Ovary (tissue), 3 donors: ENCODE results near the gene CHN1.

Experiments used
- EP300 ChIP-seq: sonication (generic); formaldehyde crosslinking; IDR thresholded peaks from one replicate; pipeline ENCODE4 v1.6.1; 2017; ENCODE audit warnings: antibody characterized with exemption
- POLR2A ChIP-seq: fragments of 450-650 bp; IDR thresholded peaks from one replicate; pipeline ENCODE4 v1.6.1; 2017; ENCODE audit warnings: antibody characterized with exemption, mild to moderate bottlenecking, moderate library complexity
- TF ChIP-seq, protein P1 (sequence below), 3 donors: fragments of 450-650 bp in 2 of 3; fragments of 200-600 bp in 1 of 3; IDR thresholded peaks; one replicate each; pipeline versions ENCODE4 v1.5.1 to v1.8.0; 2016 to 2022; ENCODE audit warnings: antibody characterized with exemption in 3 of 3, mild to moderate bottlenecking in 1 of 3
- donor health status: DM: no; HTN: no; CAD: no.

DNA sequence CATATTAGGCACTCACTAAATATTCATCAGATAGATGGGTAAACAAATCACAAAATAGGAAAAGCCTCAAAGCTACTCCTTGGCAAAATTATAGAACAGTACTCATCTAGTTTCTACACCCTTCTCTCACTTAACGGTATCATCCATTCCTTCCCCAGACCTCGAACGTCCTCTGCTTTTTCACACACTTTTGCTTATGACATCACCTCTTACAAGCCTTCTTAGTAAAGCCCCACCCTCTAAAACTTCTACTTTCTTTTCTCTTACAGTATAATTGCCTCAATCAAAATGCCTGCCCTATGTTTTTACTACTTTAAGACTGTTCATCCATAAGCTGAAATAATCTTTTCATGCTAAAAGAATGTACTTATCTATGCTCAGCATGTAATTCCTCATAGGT lies 8.1 kb downstream of the CHN1 start:
- TF ChIP-seq, protein P1, sequence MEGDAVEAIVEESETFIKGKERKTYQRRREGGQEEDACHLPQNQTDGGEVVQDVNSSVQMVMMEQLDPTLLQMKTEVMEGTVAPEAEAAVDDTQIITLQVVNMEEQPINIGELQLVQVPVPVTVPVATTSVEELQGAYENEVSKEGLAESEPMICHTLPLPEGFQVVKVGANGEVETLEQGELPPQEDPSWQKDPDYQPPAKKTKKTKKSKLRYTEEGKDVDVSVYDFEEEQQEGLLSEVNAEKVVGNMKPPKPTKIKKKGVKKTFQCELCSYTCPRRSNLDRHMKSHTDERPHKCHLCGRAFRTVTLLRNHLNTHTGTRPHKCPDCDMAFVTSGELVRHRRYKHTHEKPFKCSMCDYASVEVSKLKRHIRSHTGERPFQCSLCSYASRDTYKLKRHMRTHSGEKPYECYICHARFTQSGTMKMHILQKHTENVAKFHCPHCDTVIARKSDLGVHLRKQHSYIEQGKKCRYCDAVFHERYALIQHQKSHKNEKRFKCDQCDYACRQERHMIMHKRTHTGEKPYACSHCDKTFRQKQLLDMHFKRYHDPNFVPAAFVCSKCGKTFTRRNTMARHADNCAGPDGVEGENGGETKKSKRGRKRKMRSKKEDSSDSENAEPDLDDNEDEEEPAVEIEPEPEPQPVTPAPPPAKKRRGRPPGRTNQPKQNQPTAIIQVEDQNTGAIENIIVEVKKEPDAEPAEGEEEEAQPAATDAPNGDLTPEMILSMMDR (IDR thresholded peaks at IDR 0.05) = no peak
- no peak for TF ChIP-seq EP300
- TF ChIP-seq POLR2A = no peak
